Endothelial cell of umbilical vein (primary cell): Measurements from ENCODE around the gene APMAP. TPM values are rescaled to one million over a fixed set of nuclear protein-coding genes. Genes with fewer than 3 reads are reported as not detected.

ENCODE experiments used
- BruUV-seq: library from RNA; stranded (reverse); fragments of 400-500 nt; replicated peaks from 2 replicates; lab custom pipeline; 2021; lab: Mats Ljungman, UMichigan
- CTCF ChIA-PET: fragments of 300-600, 350-600 bp; sonication (Branson Sonifier 250); formaldehyde crosslinking; loops from one replicate; lab custom pipeline; 2021; ENCODE audit warnings: antibody characterized with exemption, inconsistent platforms; lab: Charles Lee
- POLR2A ChIA-PET: fragments of 300-600, 350-600 bp; sonication (Branson Sonifier 250); formaldehyde crosslinking; loops from one replicate; lab custom pipeline; 2021; ENCODE audit warnings: antibody characterized with exemption, inconsistent platforms; lab: Charles Lee
- DNase-seq: peaks from one replicate; pipeline ENCODE4 v3.0.0-alpha.2; 2011; ENCODE audit warnings: low read depth, low spot score
- FAIRE-seq: peaks from 2 replicates; lab custom pipeline; 2011; peaks lifted over from hg19 to GRCh38; lab: Jason Lieb, UNC
- H2AFZ ChIP-seq: 2 replicates; pipeline ENCODE4 v1.6.0; 2012; ENCODE audit warnings: low read depth, low read length, control low read depth, inconsistent platforms
- H3K27ac ChIP-seq: 2 replicates; pipeline ENCODE4 v1.5.1; 2011; ENCODE audit warnings: low read depth, mild to moderate bottlenecking, control low read depth, low read length, moderate library complexity; ENCODE audit not compliant: insufficient read depth
- H3K27me3 ChIP-seq, 2 experiments: 2 replicates each; pipeline versions ENCODE4 v1.6.0 to v1.6.1; 2011; ENCODE audit warnings: low read length in 2 of 2, mixed read lengths in 1 of 2; ENCODE audit not compliant: control insufficient read depth in 2 of 2, insufficient read depth in 2 of 2
- H3K36me3 ChIP-seq, 2 experiments: 2 replicates in 1 of 2; 3 replicates in 1 of 2; pipeline ENCODE4 v1.5.1; 2011; ENCODE audit warnings: low read length in 2 of 2, mild to moderate bottlenecking in 1 of 2, moderate library complexity in 1 of 2; ENCODE audit not compliant: control insufficient read depth in 2 of 2, insufficient read depth in 2 of 2; ENCODE audit errors: extremely low read depth in 1 of 2
- H3K4me1 ChIP-seq: 3 replicates; pipeline ENCODE4 v1.5.1; 2011; ENCODE audit warnings: mild to moderate bottlenecking, low read length; ENCODE audit not compliant: control insufficient read depth, insufficient read depth; ENCODE audit errors: extremely low read depth
- H3K4me2 ChIP-seq: 2 replicates; pipeline ENCODE4 v1.6.1; 2011; ENCODE audit warnings: low read length, control low read depth, mixed read lengths; ENCODE audit not compliant: insufficient read depth
- H3K4me3 ChIP-seq, 3 experiments: fragments of 200-600 bp in 1 of 3; sonication (generic), shearing (Covaris generic) in 1 of 3; replicated peaks in 1 of 3; 2 replicates each; pipeline ENCODE4 v1.5.1; 2011 to 2016; ENCODE audit warnings: control low read depth in 3 of 3, low read length in 3 of 3, mild to moderate bottlenecking in 2 of 3, inconsistent platforms in 1 of 3, low read depth in 1 of 3, moderate library complexity in 1 of 3; ENCODE audit not compliant: insufficient read depth in 1 of 3
- H3K79me2 ChIP-seq: 2 replicates; pipeline ENCODE4 v1.6.0; 2012; ENCODE audit warnings: low read length, inconsistent platforms; ENCODE audit not compliant: control insufficient read depth, insufficient read depth
- H3K9ac ChIP-seq: replicated peaks from 2 replicates; pipeline ENCODE3; 2011; ENCODE audit warnings: low read length, control low read depth; ENCODE audit not compliant: insufficient read depth; ENCODE audit errors: extremely low read depth
- H3K9me1 ChIP-seq: replicated peaks from 3 replicates; pipeline ENCODE4 v1.6.0; 2011; ENCODE audit warnings: mild to moderate bottlenecking, low read length; ENCODE audit not compliant: control insufficient read depth, insufficient read depth; ENCODE audit errors: extremely low read depth
- H3K9me3 ChIP-seq: replicated peaks from 2 replicates; pipeline ENCODE4 v1.5.1; 2012; ENCODE audit warnings: low read length, inconsistent platforms; ENCODE audit not compliant: control insufficient read depth, insufficient read depth
- H4K20me1 ChIP-seq: replicated peaks from 2 replicates; pipeline ENCODE3; 2011; ENCODE audit warnings: mild to moderate bottlenecking, low read length; ENCODE audit not compliant: control insufficient read depth, insufficient read depth; ENCODE audit errors: extremely low read depth
- EZH2 ChIP-seq: IDR thresholded peaks from 2 replicates; pipeline ENCODE4 v1.6.1; 2012; ENCODE audit warnings: borderline replicate concordance, low read depth, mild to moderate bottlenecking, moderate library complexity, low read length, inconsistent platforms; ENCODE audit not compliant: severe bottlenecking
- FOS ChIP-seq: IDR thresholded peaks from 2 replicates; pipeline ENCODE4 v1.6.1; 2011; ENCODE audit warnings: mild to moderate bottlenecking, low read length, moderate library complexity, borderline replicate concordance; ENCODE audit not compliant: insufficient read depth
- GATA2 ChIP-seq: IDR thresholded peaks from 2 replicates; pipeline ENCODE4 v1.7.0; 2011; ENCODE audit warnings: low read depth, mild to moderate bottlenecking, moderate library complexity, mixed read lengths, low read length; ENCODE audit not compliant: insufficient read length, insufficient read depth
- JUN ChIP-seq: IDR thresholded peaks from 2 replicates; pipeline ENCODE4 v1.6.1; 2011; ENCODE audit warnings: borderline replicate concordance, low read depth; ENCODE audit not compliant: insufficient read length, insufficient read depth
- MYC ChIP-seq: IDR thresholded peaks from one replicate; pipeline ENCODE4 v1.6.1; 2011; ENCODE audit warnings: mild to moderate bottlenecking, low read depth, low read length
- POLR2A ChIP-seq: IDR thresholded peaks from 2 replicates; pipeline ENCODE4 v1.6.1; 2012; ENCODE audit warnings: low read depth, mild to moderate bottlenecking, control low read depth, low read length
- POLR2AphosphoS5 ChIP-seq: IDR thresholded peaks from 2 replicates; pipeline ENCODE4 v1.6.1; 2012; ENCODE audit warnings: low read depth, mild to moderate bottlenecking, control low read depth, low read length, moderate library complexity; ENCODE audit not compliant: insufficient read depth
- dilution Hi-C: fragments of 300-500 bp; cut with MboI; formaldehyde crosslinking; loops from one replicate; pipeline ENCODE4 v1.15.0; 2019; ENCODE audit warnings: low sequenced_read_pairs; ENCODE audit not compliant: extremely low pct_ligation_motif_present
- intact Hi-C: fragments of 100-400 bp; cut with micrococcal nuclease; formaldehyde crosslinking; loops from one replicate; pipeline ENCODE4 v1.10.0; 2022
- polyA plus RNA-seq, 4 experiments: library from polyadenylated mRNA; depleted of rRNA in 3 of 4; stranded (reverse) in 3 of 4; unstranded in 1 of 4; fragments of >200 nt; gene quantifications; 2 replicates each; pipeline versions ENCODE4 v1.2.1 to v1.2.3, GENCODE V29; 2011 to 2012; ENCODE audit warnings: missing spikeins in 1 of 4
- total RNA-seq: library from RNA; stranded (reverse); gene quantifications from 2 replicates; pipeline ENCODE4 v1.2.3, GENCODE V29; 2021
- TF ChIP-seq, protein P1 (sequence below): IDR thresholded peaks from 2 replicates; pipeline ENCODE4 v1.6.1; 2011; ENCODE audit not compliant: insufficient read depth, insufficient read length
- TF ChIP-seq, protein P2 (sequence below), 2 donors: IDR thresholded peaks; 1 replicate in 1 of 2; 2 replicates in 1 of 2; pipeline ENCODE4 v1.5.1; 2011; ENCODE audit warnings: low read length in 2 of 2, mild to moderate bottlenecking in 2 of 2, moderate library complexity in 2 of 2, control low read depth in 1 of 2, inconsistent platforms in 1 of 2, low read depth in 1 of 2; ENCODE audit not compliant: insufficient read depth in 1 of 2; ENCODE audit errors: extremely low read depth in 1 of 2

APMAP gene
- total and polyA plus RNA-seq, 2 donors (not counting 3 experiments of a cell fraction or from before 2014, with no cell fraction given) = 80.7 to 110 TPM

DNA sequence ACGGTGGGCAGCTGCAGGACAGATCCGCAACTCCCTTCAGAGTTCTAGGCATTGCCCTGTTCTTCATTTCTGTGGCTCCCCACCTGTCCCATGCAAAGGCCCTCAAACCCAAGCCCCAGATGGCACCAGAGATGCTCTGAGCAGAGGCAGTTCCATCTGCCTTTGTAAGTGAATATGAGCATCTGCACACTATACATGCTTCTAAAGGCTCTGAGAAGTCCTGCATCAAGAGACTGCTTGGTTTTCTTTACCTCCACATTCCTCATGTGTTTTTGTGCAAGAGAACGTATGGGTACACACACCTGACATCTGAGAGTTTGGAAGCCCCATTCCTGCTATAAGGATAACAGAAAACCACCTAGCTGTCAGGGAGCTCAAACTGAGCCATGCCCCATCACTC lies 57.8 kb downstream of the APMAP start:
- BruUV-seq = no TSS peak
- CTCF ChIA-PET = no interaction called here
- Histone ChIP-seq H2AFZ (no peak overlapping the region), H3K9ac (no peak overlapping the region), H3K4me3 (no peak overlapping the region), H3K27ac (no peak overlapping the region), H3K27me3 (no peaks in the 10 kb centered on the region), H3K36me3 (no peaks in the 10 kb centered on the region), H3K9me1 (no peaks in the 10 kb centered on the region), H3K9me3 (no peaks in the 10 kb centered on the region), H3K4me1 (no peaks in the 10 kb centered on the region), H3K4me2 (no peak overlapping the region), H4K20me1 (no peaks in the 10 kb centered on the region), H3K79me2 (no peaks in the 10 kb centered on the region)
- FAIRE-seq = no peak
- intact Hi-C loops (no loop called here), dilution Hi-C loops (no loop called here)
- POLR2A ChIA-PET = no interaction called here
- no peak for DNase-seq
- TF ChIP-seq POLR2AphosphoS5 (no peak), JUN (no peak), POLR2A (no peak), FOS (no peak), EZH2 (no peak), GATA2 (no peak), MYC (no peak)
- TF ChIP-seq, protein P1, sequence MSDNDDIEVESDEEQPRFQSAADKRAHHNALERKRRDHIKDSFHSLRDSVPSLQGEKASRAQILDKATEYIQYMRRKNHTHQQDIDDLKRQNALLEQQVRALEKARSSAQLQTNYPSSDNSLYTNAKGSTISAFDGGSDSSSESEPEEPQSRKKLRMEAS = no peak
- TF ChIP-seq, protein P2, sequence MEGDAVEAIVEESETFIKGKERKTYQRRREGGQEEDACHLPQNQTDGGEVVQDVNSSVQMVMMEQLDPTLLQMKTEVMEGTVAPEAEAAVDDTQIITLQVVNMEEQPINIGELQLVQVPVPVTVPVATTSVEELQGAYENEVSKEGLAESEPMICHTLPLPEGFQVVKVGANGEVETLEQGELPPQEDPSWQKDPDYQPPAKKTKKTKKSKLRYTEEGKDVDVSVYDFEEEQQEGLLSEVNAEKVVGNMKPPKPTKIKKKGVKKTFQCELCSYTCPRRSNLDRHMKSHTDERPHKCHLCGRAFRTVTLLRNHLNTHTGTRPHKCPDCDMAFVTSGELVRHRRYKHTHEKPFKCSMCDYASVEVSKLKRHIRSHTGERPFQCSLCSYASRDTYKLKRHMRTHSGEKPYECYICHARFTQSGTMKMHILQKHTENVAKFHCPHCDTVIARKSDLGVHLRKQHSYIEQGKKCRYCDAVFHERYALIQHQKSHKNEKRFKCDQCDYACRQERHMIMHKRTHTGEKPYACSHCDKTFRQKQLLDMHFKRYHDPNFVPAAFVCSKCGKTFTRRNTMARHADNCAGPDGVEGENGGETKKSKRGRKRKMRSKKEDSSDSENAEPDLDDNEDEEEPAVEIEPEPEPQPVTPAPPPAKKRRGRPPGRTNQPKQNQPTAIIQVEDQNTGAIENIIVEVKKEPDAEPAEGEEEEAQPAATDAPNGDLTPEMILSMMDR (IDR thresholded peaks at IDR 0.05; ENCODE audit: extremely low read depth in 1 of 2, insufficient read depth in 1 of 2, low read depth in 1 of 2, low read length in 2 of 2) = no peak
